Transverse colon (tissue), 4 donors: Measurements from ENCODE around the gene RBM47. TPM values are rescaled to one million over a fixed set of nuclear protein-coding genes. Genes with fewer than 3 reads are reported as not detected.

Source experiments
- DNase-seq: peaks from one replicate; pipeline ENCODE4 v3.0.0-alpha.2; 2019
- H3K27ac ChIP-seq, 4 donors: fragments of 200-600 bp; sonication (generic); 2 replicates each; pipeline ENCODE4 v1.5.1; 2016 to 2018; ENCODE audit warnings: inconsistent platforms in 4 of 4
- H3K27me3 ChIP-seq: fragments of 200-600 bp; sonication (generic); 2 replicates; pipeline ENCODE4 v1.5.1; 2017; ENCODE audit warnings: inconsistent platforms
- H3K36me3 ChIP-seq, 4 donors: fragments of 200-600 bp; sonication (generic); 2 replicates each; pipeline ENCODE4 v1.5.1; 2017 to 2019; ENCODE audit warnings: inconsistent platforms in 4 of 4
- H3K4me1 ChIP-seq, 4 donors: fragments of 200-600 bp; sonication (generic); 2 replicates each; pipeline ENCODE4 v1.5.1; 2017 to 2020; ENCODE audit warnings: inconsistent platforms in 4 of 4
- H3K4me3 ChIP-seq, 4 donors: fragments of 200-600 bp; sonication (generic); 1 replicate in 1 of 4; 2 replicates in 3 of 4; pipeline versions ENCODE4 v1.5.1 to v1.6.1; 2017 to 2019; ENCODE audit warnings: inconsistent platforms in 4 of 4
- H3K9me3 ChIP-seq, 2 donors: fragments of 200-600 bp; sonication (generic); 2 replicates each; pipeline ENCODE4 v1.5.1; 2017 to 2019; ENCODE audit warnings: inconsistent platforms in 2 of 2
- CTCF ChIP-seq, 5 experiments: fragments of 200-600 bp in 3 of 5; fragments of 450-650 bp in 2 of 5; sonication (generic) in 3 of 5; IDR thresholded peaks; 1 replicate in 2 of 5; 2 replicates in 3 of 5; pipeline ENCODE4 v1.5.1; 2016 to 2017; ENCODE audit warnings: antibody characterized with exemption in 5 of 5, inconsistent platforms in 3 of 5, mild to moderate bottlenecking in 2 of 5, moderate library complexity in 1 of 5
- EP300 ChIP-seq: sonication (generic); formaldehyde crosslinking; IDR thresholded peaks from one replicate; pipeline ENCODE4 v1.6.1; 2017; ENCODE audit warnings: antibody characterized with exemption, low read depth
- POLR2A ChIP-seq: fragments of 450-650 bp; IDR thresholded peaks from one replicate; pipeline ENCODE4 v1.6.1; 2016; ENCODE audit warnings: antibody characterized with exemption, mild to moderate bottlenecking, moderate library complexity
- POLR2AphosphoS5 ChIP-seq, 3 donors: sonication (generic); formaldehyde crosslinking; IDR thresholded peaks; one replicate each; pipeline ENCODE4 v1.6.1; 2016; ENCODE audit warnings: antibody characterized with exemption in 3 of 3
- WGBS, 2 donors: methylation state at CpG; one replicate each; pipeline ENCODE4 v1.1.5; 2018; ENCODE audit warnings: low coverage in 1 of 2; 5-methylcytosine and 5-hydroxymethylcytosine counted together
- in situ Hi-C, 4 donors: fragments of 200-750 bp; cut with MboI; loops; one replicate each; pipeline versions ENCODE4 v1.15.0 to v1.15.1; 2017; ENCODE audit warnings: low sequenced_read_pairs in 3 of 4, low pct_ligation_motif_present in 1 of 4, low pct_unique_long_range_greater_than_20kb in 1 of 4
- intact Hi-C: fragments of 100-400 bp; cut with DNase I; formaldehyde crosslinking; loops from one replicate; pipeline ENCODE4 v1.15.1; 2023; ENCODE audit warnings: low total_unique reads
- total RNA-seq, 4 donors: library from RNA; depleted of rRNA; stranded (reverse); fragments of >200 nt; gene quantifications; one replicate each; pipeline ENCODE4 v1.1.0, GENCODE V29; 2016

RBM47 gene
- total RNA-seq, 4 donors from 2014 or later, result 273 to 667 (median 572) TPM

GRCh38 chr4:40606239-40606767, 23.4 kb downstream of the RBM47 start:
- TF ChIP-seq POLR2AphosphoS5 (IDR thresholded peaks at IDR 0.05), result no peak
- TF ChIP-seq POLR2A, result no peak
- no peak for TF ChIP-seq CTCF (IDR thresholded peaks at IDR 0.05)
- no peak for TF ChIP-seq EP300
- H3K27ac ChIP-seq, result no peak overlapping the region
- H3K27me3 ChIP-seq, result no peaks in the 10 kb centered on the region
- intact Hi-C loops, result no loop called here
- H3K9me3 ChIP-seq, result no peaks in the 10 kb centered on the region
- in situ Hi-C loops, result no loop called here
- DNase-seq, result no peak
- 80 to 88% methylated on average over 3 to 6 of the region's 6 CpGs for WGBS, 2 donors
- H3K4me3 ChIP-seq, result no peak overlapping the region
- no peaks in the 10 kb centered on the region for H3K4me1 ChIP-seq
- no peaks in the 10 kb centered on the region for H3K36me3 ChIP-seq

- no peaks in the 10 kb centered on the region for H3K36me3 ChIP-seq
- no peaks in the 10 kb centered on the region for H3K27me3 ChIP-seq
- TF ChIP-seq POLR2AphosphoS5 (IDR thresholded peaks at IDR 0.05) (no peak), POLR2A (no peak)
- in situ Hi-C loops (no loop called here), intact Hi-C loops (no loop called here)
- H3K4me1 ChIP-seq, result no peaks in the 10 kb centered on the region
- H3K27ac ChIP-seq, result no peak overlapping the region
- H3K9me3 ChIP-seq, result no peaks in the 10 kb centered on the region
- no peak overlapping the region for H3K4me3 ChIP-seq
- no peak for DNase-seq
Observed at GRCh38 chr4:40603281-40603680, 26.4 kb downstream of the RBM47 start.

- no peak for DNase-seq
- H3K27ac ChIP-seq, result peak overlapping the region in 2 of 4 donors; percentile 4 to 11
- H3K4me1 ChIP-seq, result no peaks in the 10 kb centered on the region
- TF ChIP-seq POLR2AphosphoS5 (IDR thresholded peaks at IDR 0.05) (no peak), EP300 (no peak), CTCF (IDR thresholded peaks at IDR 0.05) (no peak), POLR2A (no peak)
- H3K36me3 ChIP-seq, result no peaks in the 10 kb centered on the region
- intact Hi-C loops (no loop called here), in situ Hi-C loops (no loop called here)
- H3K4me3 ChIP-seq, result no peak overlapping the region
- H3K9me3 ChIP-seq, result no peaks in the 10 kb centered on the region
- 83 to 92% methylated on average over 3 to 7 of the region's 7 CpGs for WGBS, 2 donors
- H3K27me3 ChIP-seq, result no peaks in the 10 kb centered on the region
Observed at GRCh38 chr4:40601641-40602040, 28.0 kb downstream of the RBM47 start.

GRCh38 chr4:40600850-40601249, 28.8 kb downstream of the RBM47 start:
- Histone ChIP-seq H3K4me1 (no peaks in the 10 kb centered on the region), H3K9me3 (no peaks in the 10 kb centered on the region), H3K27me3 (no peaks in the 10 kb centered on the region), H3K36me3 (no peaks in the 10 kb centered on the region), H3K4me3 (no peak overlapping the region), H3K27ac (peak overlapping the region in 1 of 4 donors; percentile 4)
- in situ Hi-C loops, result no loop called here
- no peak for DNase-seq
- intact Hi-C loops, result no loop called here
- TF ChIP-seq EP300, result no peak
- no peak for TF ChIP-seq POLR2AphosphoS5 (IDR thresholded peaks at IDR 0.05)
- TF ChIP-seq CTCF (IDR thresholded peaks at IDR 0.05), result no peak
- no peak for TF ChIP-seq POLR2A
- WGBS, 2 donors, result 88 to 98% methylated on average over 10 of the region's 10 CpGs

GRCh38 chr4:40599431-40599830, 30.2 kb downstream of the RBM47 start:
- TF ChIP-seq EP300 (no peak), POLR2AphosphoS5 (IDR thresholded peaks at IDR 0.05) (no peak), CTCF (IDR thresholded peaks at IDR 0.05) (no peak), POLR2A (no peak)
- no peak for DNase-seq
- 60 to 78% methylated on average over 1 to 2 of the region's 2 CpGs for WGBS, 2 donors
- in situ Hi-C loops (no loop called here), intact Hi-C loops (no loop called here)
- no peak overlapping the region for H3K27ac ChIP-seq
- no peaks in the 10 kb centered on the region for H3K4me1 ChIP-seq
- H3K36me3 ChIP-seq, result no peaks in the 10 kb centered on the region
- no peaks in the 10 kb centered on the region for H3K9me3 ChIP-seq
- H3K4me3 ChIP-seq, result no peak overlapping the region
- no peaks in the 10 kb centered on the region for H3K27me3 ChIP-seq
